GM18907 (cell line): Measurements from ENCODE around the gene PRAMEF14.
"Not testable (repeated sequence)": the region's sequence is repeated elsewhere in the genome, so short reads cannot be mapped to it uniquely, and the experiment has no call there.

Source experiments
- ATAC-seq: cut with Tn5 transposase; IDR thresholded peaks from one replicate; pipeline ENCODE4 v1.9.1; 2021; ENCODE audit warnings: mild to moderate bottlenecking, moderate library complexity; ENCODE audit not compliant: unreplicated experiment

PRAMEF14 gene

GRCh38 chr1:13347034-13347433, at the start of gene PRAMEF14:
PRAMEF14 (minus strand) TSS chr1:13347134; CDS start chr1:13345314, 1,820 bp downstream.
- ATAC-seq, result not testable (repeated sequence)

GRCh38 chr1:13395311-13395710, 48.4 kb upstream of the PRAMEF14 start:
- ATAC-seq, result not testable (repeated sequence)

- ATAC-seq, result not testable (repeated sequence)
Measured at GRCh38 chr1:13394761-13395160, 47.8 kb upstream of the PRAMEF14 start.

- not testable (repeated sequence) for ATAC-seq
Measured at GRCh38 chr1:13393004-13393403, 46.1 kb upstream of the PRAMEF14 start.

GRCh38 chr1:13389332-13389731, 42.4 kb upstream of the PRAMEF14 start, which contains the start of gene PRAMEF17:
PRAMEF17 (plus strand) TSS chr1:13389632; CDS start chr1:13389658, 26 bp downstream.
- not testable (repeated sequence) for ATAC-seq

- ATAC-seq, result not testable (repeated sequence)
Measured at GRCh38 chr1:13380380-13380779, 33.4 kb upstream of the PRAMEF14 start.

GRCh38 chr1:13378983-13379382, 32.0 kb upstream of the PRAMEF14 start:
- ATAC-seq, result not testable (repeated sequence)

- ATAC-seq, result not testable (repeated sequence)
Measured at GRCh38 chr1:13368544-13368943, 21.6 kb upstream of the PRAMEF14 start.

GRCh38 chr1:13366536-13366935, 19.6 kb upstream of the PRAMEF14 start:
- not testable (repeated sequence) for ATAC-seq

- not testable (repeated sequence) for ATAC-seq
Measured at GRCh38 chr1:13364928-13365327, 18.0 kb upstream of the PRAMEF14 start.

GRCh38 chr1:13362364-13362763, 15.4 kb upstream of the PRAMEF14 start:
- ATAC-seq, result not testable (repeated sequence)

GRCh38 chr1:13356774-13357173, 9.8 kb upstream of the PRAMEF14 start:
- not testable (repeated sequence) for ATAC-seq

GRCh38 chr1:13354475-13354874, 7.5 kb upstream of the PRAMEF14 start:
- not testable (repeated sequence) for ATAC-seq

GRCh38 chr1:13353476-13353875, 6.5 kb upstream of the PRAMEF14 start:
- ATAC-seq, result not testable (repeated sequence)

GRCh38 chr1:13342496-13342895, 4.4 kb downstream of the PRAMEF14 start:
- not testable (repeated sequence) for ATAC-seq

- ATAC-seq, result not testable (repeated sequence)
Measured at GRCh38 chr1:13315281-13315680, 31.7 kb downstream of the PRAMEF14 start, which contains the start of gene PRAMEF15. PRAMEF15 (plus strand) TSS chr1:13315581; CDS start chr1:13318408, 2,827 bp downstream.

GRCh38 chr1:13303239-13303638, 43.7 kb downstream of the PRAMEF14 start, which contains the start of gene PRAMEF33:
PRAMEF33 (plus strand) TSS chr1:13303539; CDS start chr1:13305955, 2,416 bp downstream.
- not testable (repeated sequence) for ATAC-seq

GRCh38 chr1:13302197-13302596, 44.7 kb downstream of the PRAMEF14 start:
- not testable (repeated sequence) for ATAC-seq

GRCh38 chr1:13298699-13299098, 48.2 kb downstream of the PRAMEF14 start:
- not testable (repeated sequence) for ATAC-seq

- not testable (repeated sequence) for ATAC-seq
Measured at GRCh38 chr1:13297216-13297931, 49.6 kb downstream of the PRAMEF14 start.
